KG1 (cell line): ENCODE results near the gene DGKB.

ENCODE experiments used
- DNase-seq: peaks from one replicate; lab custom pipeline; 2025; lab: John Stamatoyannopoulos, UW

The DGKB gene

GRCh38 chr7:14688208-14688607 lies 214.3 kb downstream of the DGKB start:
- no peak for DNase-seq

GRCh38 chr7:14687777-14688176 lies 214.8 kb downstream of the DGKB start:
- no peak for DNase-seq

- DNase-seq: no peak
These were observed 215.3 kb downstream of the DGKB start for GRCh38 chr7:14687241-14687640.

- no peak for DNase-seq
These were observed 217.4 kb downstream of the DGKB start for GRCh38 chr7:14685167-14685566.

GRCh38 chr7:14682910-14683465 lies 219.6 kb downstream of the DGKB start:
- no peak for DNase-seq

GRCh38 chr7:14676896-14677295 lies 225.7 kb downstream of the DGKB start:
- no peak for DNase-seq

- DNase-seq: no peak
These were observed 229.3 kb downstream of the DGKB start for GRCh38 chr7:14673202-14673601.

GRCh38 chr7:14666913-14667312 lies 235.6 kb downstream of the DGKB start:
- DNase-seq: no peak

GRCh38 chr7:14666304-14666703 lies 236.2 kb downstream of the DGKB start:
- DNase-seq: no peak

- no peak for DNase-seq
These were observed 262.8 kb downstream of the DGKB start for GRCh38 chr7:14639801-14640200.

GRCh38 chr7:14639329-14639728 lies 263.2 kb downstream of the DGKB start:
- no peak for DNase-seq

GRCh38 chr7:14637968-14638367 lies 264.6 kb downstream of the DGKB start:
- DNase-seq: no peak

GRCh38 chr7:14635955-14636354 lies 266.6 kb downstream of the DGKB start:
- DNase-seq: no peak

- no peak for DNase-seq
These were observed 272.5 kb downstream of the DGKB start for GRCh38 chr7:14630048-14630447.

GRCh38 chr7:14628516-14628915 lies 274.0 kb downstream of the DGKB start:
- no peak for DNase-seq

GRCh38 chr7:14626076-14626475 lies 276.5 kb downstream of the DGKB start:
- no peak for DNase-seq

GRCh38 chr7:14622559-14622958 lies 280.0 kb downstream of the DGKB start:
- no peak for DNase-seq

- DNase-seq: no peak
These were observed 296.4 kb downstream of the DGKB start for GRCh38 chr7:14606101-14606500.

GRCh38 chr7:14604606-14605005 lies 297.9 kb downstream of the DGKB start:
- no peak for DNase-seq

GRCh38 chr7:14602851-14603250 lies 299.7 kb downstream of the DGKB start:
- DNase-seq: no peak

GRCh38 chr7:14600766-14601367 lies 301.7 kb downstream of the DGKB start:
- no peak for DNase-seq

GRCh38 chr7:14598978-14599377 lies 303.6 kb downstream of the DGKB start:
- DNase-seq: no peak

- DNase-seq: no peak
These were observed 306.1 kb downstream of the DGKB start for GRCh38 chr7:14596421-14596820.

- DNase-seq: no peak
These were observed 312.3 kb downstream of the DGKB start for GRCh38 chr7:14590206-14590605.
